SK-N-SH treated with all-trans-retinoic acid at 6 μM for 48 hours (cell line): ENCODE results near the gene LBH.

Experiments
- ATAC-seq: fragments of 200-7000 bp; cut with Tn5 transposase; 3 replicates; pipeline ENCODE4 v1.9.1; 2020; ENCODE audit warnings: mild to moderate bottlenecking, moderate library complexity
- ARNTL ChIP-seq: fragments of 450-650 bp; formaldehyde crosslinking; IDR thresholded peaks from 2 replicates; pipeline ENCODE4 v1.5.0; 2020; ENCODE audit warnings: low read depth, mild to moderate bottlenecking, moderate library complexity, borderline replicate concordance
- BACH2 ChIP-seq: fragments of 250-450 bp; sonication (Bioruptor Pico); IDR thresholded peaks from 2 replicates; pipeline ENCODE4 v1.9.0; 2021; ENCODE audit warnings: mild to moderate bottlenecking, borderline replicate concordance
- CREB5 ChIP-seq: fragments of 250-450 bp; sonication (Bioruptor Pico); IDR thresholded peaks from 2 replicates; pipeline ENCODE4 v1.5.1; 2020; ENCODE audit warnings: low read depth, mild to moderate bottlenecking, moderate library complexity
- CSDC2 ChIP-seq: fragments of 250-450 bp; sonication (Bioruptor Pico); IDR thresholded peaks from 2 replicates; pipeline ENCODE4 v1.5.0; 2020; ENCODE audit warnings: mild to moderate bottlenecking, moderate library complexity
- CSRNP3 ChIP-seq: fragments of 250-450 bp; sonication (Bioruptor Pico); IDR thresholded peaks from 2 replicates; pipeline ENCODE4 v1.5.1; 2021; ENCODE audit warnings: mild to moderate bottlenecking, moderate library complexity
- ESRRG ChIP-seq: fragments of 250-450 bp; sonication (Bioruptor Pico); IDR thresholded peaks from 2 replicates; pipeline ENCODE4 v1.6.1; 2021; ENCODE audit warnings: mild to moderate bottlenecking
- GLIS3 ChIP-seq: fragments of 250-450 bp; sonication (Bioruptor Pico); IDR thresholded peaks from 2 replicates; pipeline ENCODE4 v1.5.0; 2020; ENCODE audit warnings: mild to moderate bottlenecking, moderate library complexity
- ISL1 ChIP-seq: fragments of 250-450 bp; sonication (Bioruptor Pico); IDR thresholded peaks from 2 replicates; pipeline ENCODE4 v2.1.2; 2022; ENCODE audit warnings: mild to moderate bottlenecking, moderate library complexity
- OSR1 ChIP-seq: fragments of 250-450 bp; sonication (Bioruptor Pico); IDR thresholded peaks from 2 replicates; pipeline ENCODE4 v1.8.0; 2022; ENCODE audit warnings: moderate library complexity, mild to moderate bottlenecking, inconsistent platforms
- PATZ1 ChIP-seq: fragments of 250-450 bp; sonication (Bioruptor Pico); IDR thresholded peaks from 2 replicates; pipeline ENCODE4 v1.8.0; 2020; ENCODE audit warnings: mild to moderate bottlenecking, moderate library complexity, borderline replicate concordance
- POU6F1 ChIP-seq: fragments of 250-450 bp; sonication (Bioruptor Pico); IDR thresholded peaks from 2 replicates; pipeline ENCODE4 v1.8.0; 2021; ENCODE audit warnings: low read depth, mild to moderate bottlenecking, moderate library complexity, borderline replicate concordance
- PPARA ChIP-seq: fragments of 250-450 bp; sonication (Bioruptor Pico); IDR thresholded peaks from 2 replicates; pipeline ENCODE4 v1.5.0; 2020; ENCODE audit warnings: mild to moderate bottlenecking, borderline replicate concordance
- RARB ChIP-seq: fragments of 250-450 bp; sonication (Bioruptor Pico); IDR thresholded peaks from 2 replicates; pipeline ENCODE4 v1.8.0; 2021; ENCODE audit warnings: mild to moderate bottlenecking, moderate library complexity
- SNAI2 ChIP-seq: fragments of 250-450 bp; sonication (Bioruptor Pico); IDR thresholded peaks from 2 replicates; pipeline ENCODE4 v1.5.0; 2020; ENCODE audit warnings: mild to moderate bottlenecking, moderate library complexity
- TCF4 ChIP-seq: fragments of 250-450 bp; sonication (Bioruptor Pico); IDR thresholded peaks from 2 replicates; pipeline ENCODE4 v1.8.0; 2021; ENCODE audit warnings: mild to moderate bottlenecking, moderate library complexity, borderline replicate concordance
- TOX ChIP-seq: fragments of 250-450 bp; sonication (Bioruptor Pico); IDR thresholded peaks from 2 replicates; pipeline ENCODE4 v1.8.0; 2021; ENCODE audit warnings: mild to moderate bottlenecking, moderate library complexity, borderline replicate concordance
- ZC3H10 ChIP-seq: fragments of 250-450 bp; sonication (Bioruptor Pico); IDR thresholded peaks from 2 replicates; pipeline ENCODE4 v1.5.1; 2021; ENCODE audit warnings: mild to moderate bottlenecking, moderate library complexity
- ZFP3 ChIP-seq: fragments of 250-450 bp; sonication (Bioruptor Pico); IDR thresholded peaks from 2 replicates; pipeline ENCODE4 v1.5.0; 2020; ENCODE audit warnings: mild to moderate bottlenecking, moderate library complexity
- ZFP30 ChIP-seq: fragments of 450-650 bp; formaldehyde crosslinking; IDR thresholded peaks from 2 replicates; pipeline ENCODE4 v1.5.0; 2022; ENCODE audit warnings: mild to moderate bottlenecking, moderate library complexity
- ZNF565 ChIP-seq: fragments of 450-650 bp; formaldehyde crosslinking; conservative IDR thresholded peaks from 2 replicates; pipeline ENCODE4 v1.5.0; 2020; ENCODE audit warnings: low read depth, mild to moderate bottlenecking, moderate library complexity
- ZNF8 ChIP-seq: fragments of 450-650 bp; formaldehyde crosslinking; IDR thresholded peaks from 2 replicates; pipeline ENCODE4 v1.5.0; 2020; ENCODE audit warnings: mild to moderate bottlenecking, moderate library complexity

The LBH gene

GRCh38 chr2:30255026-30255425, 23.7 kb downstream of the LBH start:
- no peak for ATAC-seq

GRCh38 chr2:30255466-30256408, 24.4 kb downstream of the LBH start:
- TF ChIP-seq BACH2 (CRISPR knock-in tag) (no peak), CSDC2 (no peak), ESRRG (no peak), RARB (CRISPR knock-in tag) (no peak), PATZ1 (CRISPR knock-in tag) (no peak), ISL1 (CRISPR knock-in tag) (no peak), ZNF8 (no peak), ARNTL (CRISPR knock-in tag) (no peak), CREB5 (CRISPR knock-in tag) (no peak), TCF4 (CRISPR knock-in tag) (no peak), TOX (no peak), ZC3H10 (no peak), POU6F1 (CRISPR knock-in tag) (no peak), SNAI2 (CRISPR knock-in tag) (no peak), OSR1 (CRISPR knock-in tag) (no peak), ZFP30 (CRISPR knock-in tag) (no peak), CSRNP3 (CRISPR knock-in tag) (no peak)
- no peak for ATAC-seq

More at GRCh38 chr2:30255026-30255425, 23.7 kb downstream of the LBH start:
- no peak for TF ChIP-seq PPARA (CRISPR knock-in tag)
- TF ChIP-seq ZFP3 (CRISPR knock-in tag), result no peak
- TF ChIP-seq RARB (CRISPR knock-in tag), result no peak
- no peak for TF ChIP-seq CSDC2
- TF ChIP-seq POU6F1 (CRISPR knock-in tag), result no peak
- no peak for TF ChIP-seq OSR1 (CRISPR knock-in tag)
- no peak for TF ChIP-seq ZNF565 (CRISPR knock-in tag)

- TF ChIP-seq ZFP30 (CRISPR knock-in tag) (no peak), CREB5 (CRISPR knock-in tag) (no peak), CSRNP3 (CRISPR knock-in tag) (no peak), PPARA (CRISPR knock-in tag) (no peak), ISL1 (CRISPR knock-in tag) (no peak), ZNF565 (CRISPR knock-in tag) (no peak), ZFP3 (CRISPR knock-in tag) (no peak), TOX (no peak), GLIS3 (CRISPR knock-in tag) (no peak), ZNF8 (no peak)
- TF ChIP-seq, all 23 proteins: peak for 0
- no peak for ATAC-seq
These were observed 26.2 kb downstream of the LBH start for GRCh38 chr2:30257266-30258214.
